K562 (cell line): Measurements from ENCODE around the gene SOCS3. TPM values are rescaled to one million over a fixed set of nuclear protein-coding genes. Genes with fewer than 3 reads are reported as not detected.

Experiments used
- BACH1 ChIP-seq: fragments of 200-800 bp; sonication (Bioruptor generic); IDR thresholded peaks from 2 replicates; pipeline ENCODE4 v1.6.1; 2016; ENCODE audit warnings: missing genetic modification characterization, missing compliant biosample characterization
- CBFA2T3 ChIP-seq: fragments of 450-650 bp; IDR thresholded peaks from 2 replicates; pipeline ENCODE4 v1.6.1; 2017
- CBX5 ChIP-seq: IDR thresholded peaks from 2 replicates; pipeline ENCODE4 v1.6.1; 2014; ENCODE audit warnings: low read depth, borderline replicate concordance
- MCM5 ChIP-seq: fragments of 450-650 bp; IDR thresholded peaks from 2 replicates; pipeline ENCODE4 v1.6.1; 2016; ENCODE audit warnings: low read depth
- MEIS2 ChIP-seq: fragments of 450-650 bp; IDR thresholded peaks from 2 replicates; pipeline ENCODE4 v1.6.1; 2014; ENCODE audit warnings: mild to moderate bottlenecking; ENCODE audit not compliant: partially characterized antibody
- NFXL1 ChIP-seq: fragments of 450-650 bp; formaldehyde crosslinking; IDR thresholded peaks from 2 replicates; pipeline ENCODE4 v1.4.0; 2021; ENCODE audit warnings: mild to moderate bottlenecking
- POLR2H ChIP-seq: IDR thresholded peaks from 2 replicates; pipeline ENCODE4 v1.6.1; 2016; ENCODE audit warnings: missing genetic modification characterization, low read depth, mild to moderate bottlenecking, control low read depth, missing compliant biosample characterization, moderate library complexity
- RCOR1 ChIP-seq, 2 experiments: IDR thresholded peaks; 2 replicates each; pipeline ENCODE4 v1.6.1; 2012; ENCODE audit warnings: low read depth in 2 of 2, low read length in 2 of 2, borderline replicate concordance in 1 of 2, improper control_type of control experiment in 1 of 2
- RERE ChIP-seq: sonication (generic); formaldehyde crosslinking; IDR thresholded peaks from 2 replicates; pipeline ENCODE4 v1.8.0; 2023; ENCODE audit warnings: missing genetic modification reagents, mild to moderate bottlenecking, borderline replicate concordance
- SIN3B ChIP-seq: fragments of 450-650 bp; IDR thresholded peaks from 2 replicates; pipeline ENCODE4 v1.6.1; 2017; ENCODE audit warnings: low read depth, mild to moderate bottlenecking, moderate library complexity
- TEAD1 ChIP-seq, 2 experiments: fragments of 450-650 bp in 1 of 2; sonication (generic) in 1 of 2; formaldehyde crosslinking; IDR thresholded peaks; 2 replicates each; pipeline versions ENCODE4 v1.4.0 to v1.8.0; 2020 to 2022; ENCODE audit warnings: mild to moderate bottlenecking in 2 of 2, missing genetic modification reagents in 1 of 2
- ZFP1 ChIP-seq: fragments of 450-650 bp; formaldehyde crosslinking; IDR thresholded peaks from 2 replicates; pipeline ENCODE4 v1.4.0; 2020; ENCODE audit warnings: mild to moderate bottlenecking, mixed read lengths
- ZNF3 ChIP-seq: fragments of 250-450 bp; sonication (Bioruptor Pico); IDR thresholded peaks from 2 replicates; pipeline ENCODE4 v1.5.0; 2021; ENCODE audit warnings: mild to moderate bottlenecking, moderate library complexity
- polyA plus RNA-seq, 8 experiments: library from polyadenylated mRNA; depleted of rRNA in 4 of 8; stranded (reverse) in 5 of 8; unstranded in 3 of 8; fragments of >200 nt; fragmentation: Nextera tagmentation in 2 of 8; fragmentation: Illumina TruSeq in 1 of 8; extraction: Ambion mirVana in 2 of 8; extraction: Trizol in 1 of 8; gene quantifications; 2 replicates each; pipeline versions ENCODE4 v1.2.1 to v1.2.3, GENCODE V29; 2011 to 2014; ENCODE audit warnings: inconsistent platforms in 1 of 8, missing spikeins in 1 of 8
- total RNA-seq, 7 experiments: library from RNA; depleted of rRNA in 6 of 7; stranded (reverse); fragments of >200 nt in 6 of 7; fragmentation: Illumina TruSeq in 2 of 7; extraction: Trizol in 2 of 7; gene quantifications; 2 replicates each; pipeline versions ENCODE4 v1.2.1 to v1.2.3, GENCODE V29; 2011 to 2021; ENCODE audit warnings: low replicate concordance in 1 of 7
- TF ChIP-seq, protein P1 (sequence below), 3 experiments: IDR thresholded peaks in 2 of 3; conservative IDR thresholded peaks in 1 of 3; 2 replicates each; pipeline ENCODE4 v1.5.1; 2011 to 2012; ENCODE audit warnings: low read length in 3 of 3, mild to moderate bottlenecking in 3 of 3, control low read depth in 2 of 3, improper control_type of control experiment in 1 of 3, inconsistent platforms in 1 of 3, low read depth in 1 of 3, mixed read lengths in 1 of 3, moderate library complexity in 1 of 3; ENCODE audit not compliant: insufficient read depth in 2 of 3
- TF ChIP-seq, protein P2 (sequence below): sonication (generic); formaldehyde crosslinking; IDR thresholded peaks from 2 replicates; pipeline ENCODE4 v1.8.1; 2023; ENCODE audit warnings: mild to moderate bottlenecking, missing genetic modification reagents
- TF ChIP-seq, protein P3 (sequence below), 2 experiments: fragments of 450-650 bp in 1 of 2; sonication (generic) in 1 of 2; formaldehyde crosslinking in 1 of 2; IDR thresholded peaks in 1 of 2; conservative IDR thresholded peaks in 1 of 2; 2 replicates each; pipeline versions ENCODE4 v1.6.1 to v1.8.1; 2016 to 2023; ENCODE audit warnings: mild to moderate bottlenecking in 2 of 2, moderate library complexity in 2 of 2, inconsistent platforms in 1 of 2, missing genetic modification reagents in 1 of 2

SOCS3 gene
- total and polyA plus RNA-seq, 9 of the 15 experiments (the other 6 are each of a cell fraction or from before 2014, with no cell fraction given), result 0.56 to 38.9 (median 13.7) TPM

- TF ChIP-seq, protein P1, sequence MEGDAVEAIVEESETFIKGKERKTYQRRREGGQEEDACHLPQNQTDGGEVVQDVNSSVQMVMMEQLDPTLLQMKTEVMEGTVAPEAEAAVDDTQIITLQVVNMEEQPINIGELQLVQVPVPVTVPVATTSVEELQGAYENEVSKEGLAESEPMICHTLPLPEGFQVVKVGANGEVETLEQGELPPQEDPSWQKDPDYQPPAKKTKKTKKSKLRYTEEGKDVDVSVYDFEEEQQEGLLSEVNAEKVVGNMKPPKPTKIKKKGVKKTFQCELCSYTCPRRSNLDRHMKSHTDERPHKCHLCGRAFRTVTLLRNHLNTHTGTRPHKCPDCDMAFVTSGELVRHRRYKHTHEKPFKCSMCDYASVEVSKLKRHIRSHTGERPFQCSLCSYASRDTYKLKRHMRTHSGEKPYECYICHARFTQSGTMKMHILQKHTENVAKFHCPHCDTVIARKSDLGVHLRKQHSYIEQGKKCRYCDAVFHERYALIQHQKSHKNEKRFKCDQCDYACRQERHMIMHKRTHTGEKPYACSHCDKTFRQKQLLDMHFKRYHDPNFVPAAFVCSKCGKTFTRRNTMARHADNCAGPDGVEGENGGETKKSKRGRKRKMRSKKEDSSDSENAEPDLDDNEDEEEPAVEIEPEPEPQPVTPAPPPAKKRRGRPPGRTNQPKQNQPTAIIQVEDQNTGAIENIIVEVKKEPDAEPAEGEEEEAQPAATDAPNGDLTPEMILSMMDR (IDR thresholded peaks at IDR 0.05 in 2 of 3, conservative IDR thresholded peaks at IDR 0.05 in 1 of 3; ENCODE audit: insufficient read depth in 2 of 3, low read depth in 1 of 3, low read length in 3 of 3), result 0 out of 6 replicates have a peak, but pooled peaks of 1 of the 3 experiments have one; percentile 7
- TF ChIP-seq TEAD1 (CRISPR knock-in tag; IDR thresholded peaks at IDR 0.05) (no peak), CBX5 (no peak), RCOR1 (IDR thresholded peaks at IDR 0.05; ENCODE audit: borderline replicate concordance in 1 of 2, low read depth in 2 of 2, low read length in 2 of 2) (0 out of 4 replicates have a peak, but pooled peaks of 1 of the 2 experiments have one; percentile 3), BACH1 (tag) (no peak), NFXL1 (CRISPR knock-in tag) (no peak), MEIS2 (peak; percentile 9), ZFP1 (CRISPR knock-in tag) (no peak), RERE (CRISPR knock-in tag) (no peak), ZNF3 (CRISPR knock-in tag) (peak; percentile 57; the same call in 1 of the 2 replicates), MCM5 (no peak), POLR2H (tag) (no peak), CBFA2T3 (peak; percentile 25; the same call in 1 of the 2 replicates), SIN3B (no peak)
- TF ChIP-seq, protein P2, sequence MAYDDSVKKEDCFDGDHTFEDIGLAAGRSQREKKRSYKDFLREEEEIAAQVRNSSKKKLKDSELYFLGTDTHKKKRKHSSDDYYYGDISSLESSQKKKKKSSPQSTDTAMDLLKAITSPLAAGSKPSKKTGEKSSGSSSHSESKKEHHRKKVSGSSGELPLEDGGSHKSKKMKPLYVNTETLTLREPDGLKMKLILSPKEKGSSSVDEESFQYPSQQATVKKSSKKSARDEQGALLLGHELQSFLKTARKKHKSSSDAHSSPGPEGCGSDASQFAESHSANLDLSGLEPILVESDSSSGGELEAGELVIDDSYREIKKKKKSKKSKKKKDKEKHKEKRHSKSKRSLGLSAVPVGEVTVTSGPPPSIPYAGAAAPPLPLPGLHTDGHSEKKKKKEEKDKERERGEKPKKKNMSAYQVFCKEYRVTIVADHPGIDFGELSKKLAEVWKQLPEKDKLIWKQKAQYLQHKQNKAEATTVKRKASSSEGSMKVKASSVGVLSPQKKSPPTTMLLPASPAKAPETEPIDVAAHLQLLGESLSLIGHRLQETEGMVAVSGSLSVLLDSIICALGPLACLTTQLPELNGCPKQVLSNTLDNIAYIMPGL (CRISPR knock-in tag), result no peak
- TF ChIP-seq, protein P3, sequence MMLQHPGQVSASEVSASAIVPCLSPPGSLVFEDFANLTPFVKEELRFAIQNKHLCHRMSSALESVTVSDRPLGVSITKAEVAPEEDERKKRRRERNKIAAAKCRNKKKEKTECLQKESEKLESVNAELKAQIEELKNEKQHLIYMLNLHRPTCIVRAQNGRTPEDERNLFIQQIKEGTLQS (IDR thresholded peaks at IDR 0.05), result peak; percentile 39; the same call in 1 of the 2 replicates
- TF ChIP-seq, protein P3 (CRISPR knock-in tag; conservative IDR thresholded peaks at IDR 0.05), result no peak
These were observed 30.6 kb upstream of the SOCS3 start (continued) for GRCh38 chr17:78390241-78391050.
